HFF-Myc (cell line): ENCODE data around the gene PLEKHN1.

ENCODE experiments used
- DNase-seq: peaks from one replicate; pipeline ENCODE4 v3.0.0-alpha.2; 2011; ENCODE audit warnings: low read depth; ENCODE audit errors: extremely low read depth
- H3K4me3 ChIP-seq: replicated peaks from 2 replicates; pipeline ENCODE4 v1.5.1; 2011; ENCODE audit warnings: low read depth, mild to moderate bottlenecking, control low read depth, low read length
- TF ChIP-seq, protein P1 (sequence below): IDR thresholded peaks from 2 replicates; pipeline ENCODE4 v1.5.1; 2012; ENCODE audit warnings: mild to moderate bottlenecking, low read depth, low read length, control low read depth; ENCODE audit errors: missing control alignments

The PLEKHN1 gene

GRCh38 chr1:978835-979743, 12.8 kb downstream of the PLEKHN1 start:
- DNase-seq, result no peak
- TF ChIP-seq, protein P1, sequence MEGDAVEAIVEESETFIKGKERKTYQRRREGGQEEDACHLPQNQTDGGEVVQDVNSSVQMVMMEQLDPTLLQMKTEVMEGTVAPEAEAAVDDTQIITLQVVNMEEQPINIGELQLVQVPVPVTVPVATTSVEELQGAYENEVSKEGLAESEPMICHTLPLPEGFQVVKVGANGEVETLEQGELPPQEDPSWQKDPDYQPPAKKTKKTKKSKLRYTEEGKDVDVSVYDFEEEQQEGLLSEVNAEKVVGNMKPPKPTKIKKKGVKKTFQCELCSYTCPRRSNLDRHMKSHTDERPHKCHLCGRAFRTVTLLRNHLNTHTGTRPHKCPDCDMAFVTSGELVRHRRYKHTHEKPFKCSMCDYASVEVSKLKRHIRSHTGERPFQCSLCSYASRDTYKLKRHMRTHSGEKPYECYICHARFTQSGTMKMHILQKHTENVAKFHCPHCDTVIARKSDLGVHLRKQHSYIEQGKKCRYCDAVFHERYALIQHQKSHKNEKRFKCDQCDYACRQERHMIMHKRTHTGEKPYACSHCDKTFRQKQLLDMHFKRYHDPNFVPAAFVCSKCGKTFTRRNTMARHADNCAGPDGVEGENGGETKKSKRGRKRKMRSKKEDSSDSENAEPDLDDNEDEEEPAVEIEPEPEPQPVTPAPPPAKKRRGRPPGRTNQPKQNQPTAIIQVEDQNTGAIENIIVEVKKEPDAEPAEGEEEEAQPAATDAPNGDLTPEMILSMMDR, result no peak
- H3K4me3 ChIP-seq, result no peak overlapping the region

DNA sequence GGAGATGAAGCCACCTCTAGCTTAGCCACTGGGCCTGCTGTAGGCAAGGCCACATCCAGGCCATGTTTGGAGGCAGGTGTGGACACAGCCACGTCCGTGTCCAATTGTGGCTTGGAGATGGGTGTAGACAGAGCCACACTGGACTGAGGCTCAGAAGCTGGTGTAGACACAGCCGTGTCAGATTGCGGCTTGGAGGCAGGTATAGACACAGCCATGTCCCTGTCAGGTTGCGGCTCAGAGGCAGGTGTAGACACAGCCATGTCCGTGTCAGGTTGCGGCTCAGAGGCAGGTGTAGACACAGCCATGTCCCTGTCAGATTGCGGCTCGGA, 13.4 kb downstream of the PLEKHN1 start:
- TF ChIP-seq, protein P1, result no peak
- H3K4me3 ChIP-seq, result no peak overlapping the region
- no peak for DNase-seq

GRCh38 chr1:980137-980571, 13.9 kb downstream of the PLEKHN1 start:
- TF ChIP-seq, protein P1, result no peak
- DNase-seq, result no peak
- H3K4me3 ChIP-seq, result no peak overlapping the region

GRCh38 chr1:980602-981395, 14.5 kb downstream of the PLEKHN1 start:
- TF ChIP-seq, protein P1, result no peak
- no peak overlapping the region for H3K4me3 ChIP-seq
- no peak for DNase-seq

GRCh38 chr1:981491-981954, 15.2 kb downstream of the PLEKHN1 start:
- TF ChIP-seq, protein P1, result no peak
- no peak overlapping the region for H3K4me3 ChIP-seq
- DNase-seq, result no peak

- TF ChIP-seq, protein P1, result no peak
- no peak for DNase-seq
- no peak within 1 kb of the TSS for H3K4me3 ChIP-seq
These were observed 15.8 kb downstream of the PLEKHN1 start, which contains the start of gene PERM1 for GRCh38 chr1:981955-982558. Gene PERM1 (minus strand): TSS chr1:982093. CDS start chr1:981029, 1,064 bp downstream.
